Stimulated activated CD4-positive, alpha-beta T cell treated with anti-CD3 and anti-CD28 coated beads, Interleukin-1b, Interleukin-23, amount 100 ng/mL, for 4 hours (primary cell): ENCODE data around the gene PARD3B.
A peak's percentile ranks its signal among the peaks of the same experiment; 100 is the strongest.
"Not testable (repeated sequence)": the region's sequence is repeated elsewhere in the genome, so short reads cannot be mapped to it uniquely, and the experiment has no call there.

Experiments used
- DNase-seq, 2 donors: peaks; one replicate each; pipeline ENCODE4 v3.0.0-alpha.2; 2020; ENCODE audit warnings: low read depth in 2 of 2

The PARD3B gene

GRCh38 chr2:205193125-205193835, 648.0 kb downstream of the PARD3B start:
- no peak for DNase-seq

GRCh38 chr2:205193836-205194228, 648.6 kb downstream of the PARD3B start:
- no peak for DNase-seq

GRCh38 chr2:205197468-205198139, 652.3 kb downstream of the PARD3B start:
- peak in 1 of 2 donors; percentile 15 for DNase-seq

- DNase-seq = no peak
Observed at GRCh38 chr2:205198140-205198525, 652.9 kb downstream of the PARD3B start.

GRCh38 chr2:205199165-205199850, 654.0 kb downstream of the PARD3B start:
- no peak for DNase-seq

GRCh38 chr2:205210494-205210893, 665.2 kb downstream of the PARD3B start:
- no peak for DNase-seq

- DNase-seq = no peak
Observed at GRCh38 chr2:205212357-205212756, 667.1 kb downstream of the PARD3B start.

GRCh38 chr2:205216092-205216491, 670.8 kb downstream of the PARD3B start:
- DNase-seq = no peak

- DNase-seq = no peak
Observed at GRCh38 chr2:205216580-205216979, 671.3 kb downstream of the PARD3B start.

GRCh38 chr2:205217004-205217403, 671.7 kb downstream of the PARD3B start:
- DNase-seq = no peak

- no peak for DNase-seq
Observed at GRCh38 chr2:205218056-205218455, 672.8 kb downstream of the PARD3B start.

- not testable (repeated sequence) for DNase-seq
Observed at GRCh38 chr2:205218816-205219215, 673.5 kb downstream of the PARD3B start.

GRCh38 chr2:205220559-205220958, 675.3 kb downstream of the PARD3B start:
- DNase-seq = no peak

- DNase-seq = no peak
Observed at GRCh38 chr2:205232086-205232485, 686.8 kb downstream of the PARD3B start.

- DNase-seq = no peak
Observed at GRCh38 chr2:205235434-205235833, 690.2 kb downstream of the PARD3B start.

- DNase-seq = no peak
Observed at GRCh38 chr2:205237524-205237923, 692.2 kb downstream of the PARD3B start.

GRCh38 chr2:205245001-205245400, 699.7 kb downstream of the PARD3B start:
- DNase-seq = no peak

- no peak for DNase-seq
Observed at GRCh38 chr2:205245652-205246051, 700.4 kb downstream of the PARD3B start.

GRCh38 chr2:205259121-205259520, 713.8 kb downstream of the PARD3B start:
- no peak for DNase-seq

GRCh38 chr2:205261516-205262020, 716.3 kb downstream of the PARD3B start:
- DNase-seq = no peak

GRCh38 chr2:205267323-205267722, 722.0 kb downstream of the PARD3B start:
- DNase-seq = no peak

- DNase-seq = no peak
Observed at GRCh38 chr2:205270689-205271088, 725.4 kb downstream of the PARD3B start.

- DNase-seq = no peak
Observed at GRCh38 chr2:205273148-205273547, 727.9 kb downstream of the PARD3B start.
